HG03457 (cell line): Measurements from ENCODE around the gene RASGRP4.
"Not testable (repeated sequence)": the region's sequence is repeated elsewhere in the genome, so short reads cannot be mapped to it uniquely, and the experiment has no call there.

Experiments used
- ATAC-seq: cut with Tn5 transposase; IDR thresholded peaks from one replicate; pipeline ENCODE4 v1.9.1; 2021; ENCODE audit warnings: moderate number of reproducible peaks; ENCODE audit not compliant: unreplicated experiment

RASGRP4 gene

DNA sequence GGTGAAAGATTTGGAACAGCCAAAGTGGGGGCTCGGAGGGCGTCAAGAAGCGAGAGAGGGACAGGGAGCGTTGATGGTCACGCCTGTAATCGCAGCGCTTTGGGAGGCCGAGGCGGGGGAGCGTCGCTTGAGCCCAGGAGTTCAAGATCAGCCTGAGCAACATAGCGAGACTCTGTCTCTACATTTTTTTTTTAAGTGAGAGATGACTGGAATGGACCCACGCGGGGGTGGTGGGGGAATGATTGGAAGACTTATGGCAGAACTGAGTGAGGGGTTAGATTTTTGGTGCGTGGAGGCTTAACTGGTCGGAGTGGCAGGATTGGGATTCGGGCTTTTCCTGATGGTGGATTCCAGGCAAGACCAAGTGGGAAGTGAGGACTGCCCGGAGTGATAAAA, 50.9 kb downstream of the RASGRP4 start:
- ATAC-seq: no peak

DNA sequence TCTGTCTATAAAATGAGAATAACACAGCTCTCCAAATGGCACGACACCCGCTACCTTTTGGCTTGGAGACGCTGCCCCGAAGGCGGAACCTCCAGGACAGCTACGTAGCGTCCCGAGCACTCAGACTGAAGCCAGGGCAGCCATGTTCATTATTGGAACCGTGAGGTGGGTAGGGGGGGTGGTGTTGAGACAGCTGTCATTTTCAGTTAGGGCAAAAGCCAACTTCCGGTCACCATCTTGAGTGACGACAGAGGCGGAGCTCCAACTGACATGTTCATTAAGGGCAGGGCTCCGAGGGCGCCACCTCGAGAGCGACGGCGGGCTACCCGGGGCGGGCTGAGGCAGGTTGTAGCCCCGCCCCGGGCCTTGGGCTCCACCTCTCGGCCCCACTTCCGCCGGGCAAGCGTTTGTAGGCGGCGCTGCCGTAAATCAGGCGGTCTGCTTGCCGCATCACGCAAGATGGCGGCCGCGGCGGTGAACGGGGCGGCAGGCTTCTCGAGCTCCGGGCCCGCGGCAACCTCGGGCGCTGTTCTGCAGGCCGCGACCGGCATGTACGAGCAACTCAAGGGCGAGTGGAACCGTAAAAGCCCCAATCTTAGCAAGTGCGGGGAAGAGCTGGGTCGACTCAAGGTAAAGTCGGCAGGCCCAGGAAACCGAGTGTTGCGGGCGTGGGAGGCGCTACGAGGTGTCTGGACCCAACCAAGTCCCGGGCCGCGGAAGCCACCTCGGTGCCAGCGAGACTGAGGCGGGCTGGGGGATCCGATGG, 51.5 kb downstream of the RASGRP4 start, which contains the start of gene PSMD8:
Gene PSMD8, plus strand, starts transcription at position 240 of the 766 bp plus-strand sequence. Its CDS starts 31 bp downstream, at position 271.
- ATAC-seq: peak; percentile 86

DNA sequence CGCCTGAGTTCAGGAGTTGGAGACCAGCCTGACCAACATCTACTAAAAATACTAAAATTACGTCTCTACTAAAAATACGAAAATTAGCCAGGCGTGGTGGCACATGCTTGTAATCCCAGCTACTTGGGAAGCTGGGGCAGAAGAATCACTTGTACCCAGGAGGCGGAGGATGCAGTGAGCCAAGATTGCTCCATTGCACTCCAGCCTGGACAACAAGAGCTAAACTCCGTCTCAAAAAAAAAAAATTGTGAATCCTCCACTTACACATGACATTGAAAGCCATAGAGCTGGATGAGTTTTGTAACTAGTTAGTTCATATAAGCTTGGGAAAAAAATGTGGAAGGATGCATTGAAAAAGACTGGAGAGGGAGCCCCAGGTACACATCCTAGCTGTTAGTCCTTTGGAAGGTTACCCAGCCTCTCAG, 52.1 kb downstream of the RASGRP4 start:
- no peak for ATAC-seq

- ATAC-seq: no peak
These were observed 54.9 kb downstream of the RASGRP4 start for GRCh38 chr19:38371081-38371480.

DNA sequence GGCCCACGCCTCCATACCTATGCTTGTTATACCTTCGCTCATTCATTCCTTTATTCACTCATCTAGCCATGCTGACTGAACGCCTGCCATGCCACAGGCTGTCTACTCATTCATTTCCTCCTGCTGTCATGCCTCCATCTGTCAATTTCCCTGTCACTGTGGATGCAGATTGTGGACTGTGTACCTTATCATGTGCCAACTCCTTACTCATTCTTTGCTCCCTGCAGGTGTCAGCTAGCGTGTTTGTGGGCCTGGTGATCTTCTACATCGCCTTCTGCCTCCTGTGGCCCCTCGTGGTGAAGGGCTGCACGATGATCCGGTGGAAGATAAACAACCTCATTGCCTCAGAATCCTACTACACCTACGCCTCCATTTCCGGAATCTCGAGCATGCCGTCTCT, 55.7 kb downstream of the RASGRP4 start:
- ATAC-seq: no peak

GRCh38 chr19:38369584-38369983, 56.4 kb downstream of the RASGRP4 start:
- no peak for ATAC-seq

DNA sequence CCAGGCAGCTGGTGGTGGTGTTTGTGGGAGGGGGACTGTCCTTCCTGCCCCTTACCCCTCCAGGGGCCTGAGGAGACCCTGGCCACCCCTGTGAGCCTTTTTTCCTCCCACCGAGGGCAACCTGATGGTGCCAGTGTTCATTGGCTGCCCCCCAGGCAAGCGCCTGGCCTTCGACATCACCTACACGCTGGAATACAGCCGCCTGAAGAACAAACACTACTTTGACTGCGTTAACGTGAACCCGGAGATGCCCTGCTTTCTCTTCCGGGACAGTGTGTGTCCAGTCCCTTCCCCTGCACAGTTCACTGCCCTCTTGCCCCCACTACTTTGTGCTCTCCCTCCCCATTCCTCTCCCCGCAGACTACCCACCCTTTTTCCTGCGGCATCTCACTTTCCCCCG, 59.0 kb downstream of the RASGRP4 start:
- no peak for ATAC-seq

DNA sequence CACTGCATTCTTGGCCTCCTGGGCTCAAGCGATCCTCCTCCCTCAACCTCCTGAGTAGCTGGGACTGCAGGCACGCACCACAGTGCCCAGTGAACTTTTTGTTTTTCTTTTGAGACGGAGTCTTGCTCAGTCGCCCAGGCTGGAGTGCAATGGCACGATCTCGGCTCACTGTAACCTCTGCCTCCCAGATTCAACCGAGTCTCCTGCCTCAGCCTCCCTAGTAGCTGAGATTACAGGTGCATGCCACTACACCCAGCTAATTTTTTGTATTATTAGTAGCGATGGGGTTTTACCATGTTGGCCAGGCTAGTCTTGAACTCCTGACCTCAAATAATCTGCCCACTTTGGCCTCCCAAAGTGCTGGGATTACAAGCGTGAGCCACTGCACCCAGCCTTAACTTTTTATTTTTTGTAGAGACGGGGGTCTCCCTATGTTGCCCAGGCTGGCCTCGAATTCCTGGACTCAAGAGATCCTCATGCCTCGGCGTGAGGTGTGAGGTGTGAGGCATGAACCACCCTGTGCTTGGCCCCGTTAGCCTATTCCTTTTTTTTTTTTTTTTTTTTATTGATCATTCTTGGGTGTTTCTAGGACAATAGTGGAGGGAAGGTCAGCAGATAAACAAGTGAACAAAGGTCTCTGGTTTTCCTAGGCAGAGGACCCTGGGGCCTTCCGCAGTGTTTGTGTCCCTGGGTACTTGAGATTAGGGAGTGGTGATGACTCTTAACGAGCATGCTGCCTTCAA, 62.9 kb downstream of the RASGRP4 start:
- not testable (repeated sequence) for ATAC-seq

DNA sequence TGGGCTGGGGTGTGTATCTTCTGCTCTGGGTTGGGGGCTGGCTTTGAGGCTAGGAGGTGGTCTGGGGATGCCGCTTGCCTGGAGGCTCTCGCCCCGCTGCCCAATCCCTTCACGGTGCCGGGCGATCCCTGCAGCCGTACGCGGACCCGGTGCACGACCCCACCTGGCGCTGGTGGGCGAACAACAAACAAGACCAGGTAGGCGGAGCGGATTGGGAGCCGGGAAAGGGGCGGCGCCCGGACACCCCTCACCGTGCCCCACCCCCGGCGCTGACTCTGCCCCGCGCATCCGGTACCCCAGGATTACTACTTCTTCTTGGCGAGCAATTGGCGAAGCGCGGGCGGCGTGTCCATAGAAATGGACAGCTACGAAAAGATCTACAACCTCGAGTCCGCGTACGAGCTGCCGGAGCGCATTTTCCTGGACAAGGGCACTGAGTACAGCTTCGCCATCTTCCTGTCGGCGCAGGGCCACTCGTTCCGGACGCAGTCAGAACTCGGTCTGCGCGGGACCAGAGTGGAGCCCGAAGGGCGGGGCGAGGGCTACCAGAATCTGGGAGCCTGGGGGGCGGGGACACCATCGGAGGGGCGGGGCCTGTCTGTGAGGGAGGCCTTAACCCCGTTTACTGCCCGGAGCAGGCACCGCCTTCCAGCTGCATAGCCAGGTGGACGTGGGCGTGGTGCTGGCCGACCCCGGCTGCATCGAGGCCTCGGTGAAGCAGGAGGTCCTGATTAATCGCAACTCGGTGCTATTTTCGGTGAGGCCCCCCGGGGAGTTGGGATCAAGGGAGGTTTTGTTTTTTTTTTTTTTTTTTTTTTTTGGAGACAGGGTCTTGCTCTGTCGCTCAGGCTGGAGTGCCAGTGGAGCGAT, 63.7 kb downstream of the RASGRP4 start:
- ATAC-seq: no peak

DNA sequence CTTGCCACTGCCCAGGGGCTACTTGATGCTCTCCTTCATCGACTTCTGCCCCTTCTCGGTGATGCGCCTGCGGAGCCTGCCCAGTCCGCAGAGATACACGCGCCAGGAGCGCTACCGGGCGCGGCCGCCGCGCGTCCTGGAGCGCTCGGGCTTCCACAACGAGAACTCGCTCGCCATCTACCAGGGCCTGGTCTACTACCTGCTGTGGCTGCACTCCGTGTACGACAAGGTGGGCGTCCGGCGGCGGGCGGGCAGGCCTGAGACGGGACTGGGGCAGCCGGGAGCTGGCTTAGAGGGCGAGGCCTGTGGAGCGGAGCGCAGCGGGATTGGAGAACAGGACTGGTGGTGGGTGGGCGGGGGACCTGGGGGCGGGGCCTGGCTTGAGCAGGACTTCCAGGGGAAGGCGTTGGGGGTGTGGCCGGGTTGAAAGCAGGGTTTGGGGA, 64.4 kb downstream of the RASGRP4 start:
- ATAC-seq: no peak

GRCh38 chr19:38360839-38361631, 65.0 kb downstream of the RASGRP4 start:
- ATAC-seq: no peak

GRCh38 chr19:38360351-38360750, 65.7 kb downstream of the RASGRP4 start:
- no peak for ATAC-seq

GRCh38 chr19:38359242-38360021, 66.6 kb downstream of the RASGRP4 start:
- ATAC-seq: no peak
